Peyer's patch (tissue), 4 donors: ENCODE results near the gene TRAF5.

Experiments
- POLR2A ChIP-seq, 2 donors: fragments of 450-650 bp; IDR thresholded peaks; one replicate each; pipeline ENCODE4 v1.5.1; 2017; ENCODE audit warnings: antibody characterized with exemption in 2 of 2, mild to moderate bottlenecking in 2 of 2, moderate library complexity in 2 of 2
- TF ChIP-seq, protein P1 (sequence below), 6 experiments: fragments of 450-650 bp in 4 of 6; fragments of 200-600 bp in 2 of 6; sonication (generic) in 1 of 6; IDR thresholded peaks; one replicate each; pipeline ENCODE4 v1.5.1; 2017 to 2019; ENCODE audit warnings: antibody characterized with exemption in 6 of 6, mild to moderate bottlenecking in 3 of 6, moderate library complexity in 1 of 6

DNA sequence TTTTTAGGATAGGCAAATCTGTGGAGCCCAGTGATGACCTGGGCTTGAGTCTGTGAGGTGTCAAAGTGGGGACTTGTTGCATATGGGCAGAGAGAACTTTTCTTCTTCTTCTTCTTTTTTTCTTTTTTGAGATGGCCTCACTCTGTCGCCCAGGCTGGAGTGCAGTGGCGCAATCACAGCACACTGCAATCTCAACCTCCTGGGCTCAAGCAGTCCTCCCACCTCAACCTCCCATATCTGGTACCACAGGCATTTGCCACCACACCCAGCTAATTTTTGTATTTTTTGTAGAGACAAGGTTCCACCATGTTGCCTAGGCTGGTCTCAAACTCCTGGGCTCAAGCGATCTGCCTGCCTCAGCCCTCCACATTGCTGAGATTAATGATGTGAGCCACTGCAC, 85.0 kb downstream of the TRAF5 start:
- TF ChIP-seq, protein P1, sequence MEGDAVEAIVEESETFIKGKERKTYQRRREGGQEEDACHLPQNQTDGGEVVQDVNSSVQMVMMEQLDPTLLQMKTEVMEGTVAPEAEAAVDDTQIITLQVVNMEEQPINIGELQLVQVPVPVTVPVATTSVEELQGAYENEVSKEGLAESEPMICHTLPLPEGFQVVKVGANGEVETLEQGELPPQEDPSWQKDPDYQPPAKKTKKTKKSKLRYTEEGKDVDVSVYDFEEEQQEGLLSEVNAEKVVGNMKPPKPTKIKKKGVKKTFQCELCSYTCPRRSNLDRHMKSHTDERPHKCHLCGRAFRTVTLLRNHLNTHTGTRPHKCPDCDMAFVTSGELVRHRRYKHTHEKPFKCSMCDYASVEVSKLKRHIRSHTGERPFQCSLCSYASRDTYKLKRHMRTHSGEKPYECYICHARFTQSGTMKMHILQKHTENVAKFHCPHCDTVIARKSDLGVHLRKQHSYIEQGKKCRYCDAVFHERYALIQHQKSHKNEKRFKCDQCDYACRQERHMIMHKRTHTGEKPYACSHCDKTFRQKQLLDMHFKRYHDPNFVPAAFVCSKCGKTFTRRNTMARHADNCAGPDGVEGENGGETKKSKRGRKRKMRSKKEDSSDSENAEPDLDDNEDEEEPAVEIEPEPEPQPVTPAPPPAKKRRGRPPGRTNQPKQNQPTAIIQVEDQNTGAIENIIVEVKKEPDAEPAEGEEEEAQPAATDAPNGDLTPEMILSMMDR (IDR thresholded peaks at IDR 0.05), result no peak
- TF ChIP-seq POLR2A (IDR thresholded peaks at IDR 0.05), result no peak
